Right lobe of liver (tissue), 6 donors: ENCODE measurements around the gene SLC22A23. TPM values are rescaled to one million over a fixed set of nuclear protein-coding genes. Genes with fewer than 3 reads are reported as not detected.

Source experiments
- ATAC-seq, 4 donors: fragments of 200-7000 bp; cut with Tn5 transposase; one replicate each; pipeline ENCODE4 v1.9.1; 2020; ENCODE audit warnings: mild to moderate bottlenecking in 4 of 4, moderate library complexity in 4 of 4
- DNase-seq, 3 donors: peaks; one replicate each; pipeline ENCODE4 v3.0.0-alpha.2; 2020
- H3K27ac ChIP-seq, 3 donors: fragments of 200-600 bp; one replicate each; pipeline ENCODE4 v1.8.0; 2022
- H3K27me3 ChIP-seq, 2 donors: fragments of 200-600 bp; one replicate each; pipeline ENCODE4 v1.8.0; 2022
- H3K36me3 ChIP-seq, 4 donors: fragments of 200-600 bp; sonication (generic) in 1 of 4; one replicate each; pipeline versions ENCODE4 v1.5.1 to v1.8.0; 2017 to 2022; ENCODE audit warnings: control low read depth in 1 of 4
- H3K4me1 ChIP-seq, 4 donors: fragments of 200-600 bp; sonication (generic) in 1 of 4; one replicate each; pipeline versions ENCODE4 v1.5.1 to v1.8.0; 2017 to 2022; ENCODE audit warnings: control low read depth in 1 of 4
- H3K4me3 ChIP-seq, 3 donors: fragments of 200-600 bp; one replicate each; pipeline ENCODE4 v1.8.0; 2022
- H3K9me3 ChIP-seq, 4 donors: fragments of 200-600 bp; sonication (generic) in 1 of 4; one replicate each; pipeline versions ENCODE4 v1.5.1 to v1.8.0; 2017 to 2022; ENCODE audit warnings: control low read depth in 1 of 4
- CTCF ChIP-seq, 4 donors: fragments of 200-600 bp in 3 of 4; fragments of 450-650 bp in 1 of 4; IDR thresholded peaks; one replicate each; pipeline versions ENCODE4 v1.5.1 to v1.8.0; 2016 to 2022; ENCODE audit warnings: antibody characterized with exemption in 4 of 4, mild to moderate bottlenecking in 2 of 4
- POLR2A ChIP-seq: fragments of 450-650 bp; IDR thresholded peaks from one replicate; pipeline ENCODE4 v1.6.1; 2017; ENCODE audit warnings: antibody characterized with exemption, mild to moderate bottlenecking
- WGBS: methylation state at CpG from one replicate; pipeline ENCODE4 v1.1.6; 2018; ENCODE audit warnings: low coverage, low lambda C conversion rate; ENCODE audit not compliant: insufficient coverage; ENCODE audit errors: missing lambda C conversion rate; 5-methylcytosine and 5-hydroxymethylcytosine counted together
- intact Hi-C, 2 donors: fragments of 100-400 bp; cut with DNase I; formaldehyde crosslinking; loops; one replicate each; pipeline versions ENCODE4 v1.11.2 to v1.14.1; 2022
- total RNA-seq, 6 experiments: library from RNA; depleted of rRNA in 2 of 6; stranded (reverse); fragments of >200 nt in 2 of 6; fragmentation: NEBNext Ultra II Directional in 3 of 6; extraction: Animal tissue kit (Norgen Biotek cat#: 25700) in 3 of 6; gene quantifications; one replicate each; pipeline versions ENCODE4 v1.1.0 to v1.2.4, GENCODE V29; 2016 to 2023
- donor health status: DM: no; HTN: yes; CAD: no.
- donor health status: DM: no; HTN: no; CAD: no.
- donor health status: DM: no; HTN: no; CAD: no.
- donor health status: DM: no; HTN: yes; CAD: no.
- donor health status: DM: no; HTN: yes; CAD: no.

The SLC22A23 gene
- total RNA-seq, 6 experiments from 2014 or later: 11.7 to 27.6 (median 16.3) TPM

GRCh38 chr6:3288711-3289663, 167.9 kb downstream of the SLC22A23 start:
- H3K27me3 ChIP-seq: no peaks in the 10 kb centered on the region
- intact Hi-C loops: no loop called here
- peak in 2 of 4 donors; percentile 6 to 14 for ATAC-seq
- TF ChIP-seq CTCF (IDR thresholded peaks at IDR 0.05) (no peak), POLR2A (no peak)
- peak in 1 of 3 donors; percentile 39 for DNase-seq
- H3K4me1 ChIP-seq: no peaks in the 10 kb centered on the region
- no peak overlapping the region for H3K4me3 ChIP-seq
- no peak overlapping the region for H3K27ac ChIP-seq
- peaks cover 0 to 19% (median under 1%) of the 10 kb centered on the region in 4 donors for H3K36me3 ChIP-seq
- no peaks in the 10 kb centered on the region for H3K9me3 ChIP-seq
- WGBS: 100% methylated on average over 4 of the region's 21 CpGs

DNA sequence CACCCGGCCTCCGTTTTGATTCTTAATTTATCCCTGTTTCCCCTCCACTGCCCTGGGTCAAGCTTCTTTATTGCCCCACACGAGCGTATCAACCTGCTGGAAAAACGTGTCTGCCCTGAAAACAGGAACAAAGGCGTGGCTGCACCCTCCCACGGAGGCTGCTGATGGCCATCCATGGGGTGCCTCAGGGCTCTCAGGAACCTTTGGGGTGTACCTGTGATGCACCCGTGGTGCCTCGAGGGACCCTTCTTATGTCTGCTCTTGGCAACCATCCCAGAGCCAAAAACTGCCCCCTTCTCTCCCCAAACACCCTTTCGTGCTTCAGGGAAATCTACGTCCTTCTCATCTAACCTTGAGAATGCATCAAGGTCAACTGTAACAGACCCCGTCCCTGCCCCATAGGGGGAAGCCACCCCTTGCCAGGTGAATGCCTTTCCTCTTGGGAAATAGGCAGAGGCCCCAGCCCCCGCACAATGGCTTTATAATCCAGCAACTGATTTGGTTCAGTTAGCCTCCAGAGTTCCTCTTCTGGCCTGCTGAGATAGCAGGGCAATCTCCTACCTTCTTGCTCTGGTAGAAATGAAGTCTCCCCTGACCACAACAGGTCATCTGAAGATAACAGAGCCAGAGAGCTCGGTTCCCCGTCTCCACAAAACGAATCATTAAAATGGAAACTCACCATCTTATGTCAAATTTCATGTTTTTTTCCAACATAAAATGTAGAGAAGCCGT, 168.7 kb downstream of the SLC22A23 start:
- Histone ChIP-seq H3K27ac (no peak overlapping the region), H3K4me1 (no peaks in the 10 kb centered on the region), H3K4me3 (no peak overlapping the region), H3K27me3 (no peaks in the 10 kb centered on the region), H3K36me3 (peaks cover 0 to 21% (median 4%) of the 10 kb centered on the region in 4 donors), H3K9me3 (no peaks in the 10 kb centered on the region)
- DNase-seq (peak in 1 of 3 donors; percentile 39), ATAC-seq (no peak)
- 88% methylated on average over 9 of the region's 17 CpGs for WGBS
- no peak for TF ChIP-seq CTCF (IDR thresholded peaks at IDR 0.05)
- TF ChIP-seq POLR2A: no peak
- intact Hi-C loops: no loop called here

DNA sequence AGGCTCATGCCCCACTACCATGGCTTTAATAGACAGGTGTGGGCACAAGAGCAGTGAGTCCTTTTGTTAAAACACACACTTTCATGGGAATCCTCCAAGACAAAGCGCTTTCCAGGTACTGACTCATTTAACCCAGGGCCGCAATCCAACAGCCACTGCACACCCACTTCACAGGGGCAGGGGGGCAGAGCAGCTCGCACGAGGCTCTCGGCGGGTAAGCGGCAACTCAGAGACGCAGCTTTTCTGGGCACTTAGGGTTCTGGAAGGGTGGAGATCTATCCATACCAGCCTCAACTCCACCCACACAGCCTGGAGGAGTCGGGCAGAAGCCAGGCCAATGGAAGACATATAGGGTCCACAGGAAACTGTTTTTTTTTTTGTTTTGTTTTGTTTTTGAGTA, 169.5 kb downstream of the SLC22A23 start:
- H3K9me3 ChIP-seq: no peaks in the 10 kb centered on the region
- WGBS: 93% methylated on average over 3 of the region's 9 CpGs
- no peaks in the 10 kb centered on the region for H3K27me3 ChIP-seq
- no peak overlapping the region for H3K4me3 ChIP-seq
- peaks cover 0 to 21% (median 7%) of the 10 kb centered on the region in 4 donors for H3K36me3 ChIP-seq
- ATAC-seq (no peak), DNase-seq (peak in 1 of 3 donors; percentile 35)
- TF ChIP-seq CTCF (IDR thresholded peaks at IDR 0.05): no peak
- TF ChIP-seq POLR2A: no peak
- intact Hi-C loops: no loop called here
- no peak overlapping the region for H3K27ac ChIP-seq
- H3K4me1 ChIP-seq: no peaks in the 10 kb centered on the region

DNA sequence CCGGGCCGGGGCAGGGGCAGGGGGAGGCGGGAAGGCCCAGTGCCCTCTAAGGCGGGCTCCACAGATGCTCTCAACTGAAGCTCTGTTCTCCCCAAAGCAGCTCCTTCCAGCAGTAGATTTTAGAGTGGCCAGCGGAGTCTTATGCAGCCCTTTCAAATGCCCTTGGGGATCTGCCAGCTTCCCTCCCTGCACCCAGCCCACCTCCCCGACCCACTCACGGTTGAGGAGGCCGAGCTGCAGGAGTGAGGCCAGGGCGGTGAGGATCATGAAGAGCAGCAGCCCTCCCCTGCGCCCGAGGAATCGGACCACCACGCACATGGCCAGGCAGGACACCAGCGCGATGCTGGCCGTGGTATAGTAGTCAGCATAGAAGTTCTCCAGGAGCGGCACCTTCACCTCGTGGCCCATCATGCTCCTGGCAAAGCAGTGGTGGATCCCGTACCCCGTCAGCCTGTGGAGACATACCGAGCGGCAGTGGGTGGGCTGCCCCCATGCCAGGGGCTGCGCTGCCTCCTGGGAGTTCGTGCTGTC, 170.1 kb downstream of the SLC22A23 start:
- 81% methylated on average over 6 of the region's 24 CpGs for WGBS
- no peak overlapping the region for H3K27ac ChIP-seq
- H3K4me1 ChIP-seq: no peaks in the 10 kb centered on the region
- no peaks in the 10 kb centered on the region for H3K27me3 ChIP-seq
- peak in 1 of 3 donors; percentile 40 for DNase-seq
- intact Hi-C loops: no loop called here
- no peak for TF ChIP-seq POLR2A
- TF ChIP-seq CTCF (IDR thresholded peaks at IDR 0.05): no peak
- no peak overlapping the region for H3K4me3 ChIP-seq
- no peak for ATAC-seq
- H3K36me3 ChIP-seq: peaks cover 0 to 21% (median 8%) of the 10 kb centered on the region in 4 donors
- no peaks in the 10 kb centered on the region for H3K9me3 ChIP-seq
